ENCODE measurements around the gene DPM1.

DPM1 gene

DNA sequence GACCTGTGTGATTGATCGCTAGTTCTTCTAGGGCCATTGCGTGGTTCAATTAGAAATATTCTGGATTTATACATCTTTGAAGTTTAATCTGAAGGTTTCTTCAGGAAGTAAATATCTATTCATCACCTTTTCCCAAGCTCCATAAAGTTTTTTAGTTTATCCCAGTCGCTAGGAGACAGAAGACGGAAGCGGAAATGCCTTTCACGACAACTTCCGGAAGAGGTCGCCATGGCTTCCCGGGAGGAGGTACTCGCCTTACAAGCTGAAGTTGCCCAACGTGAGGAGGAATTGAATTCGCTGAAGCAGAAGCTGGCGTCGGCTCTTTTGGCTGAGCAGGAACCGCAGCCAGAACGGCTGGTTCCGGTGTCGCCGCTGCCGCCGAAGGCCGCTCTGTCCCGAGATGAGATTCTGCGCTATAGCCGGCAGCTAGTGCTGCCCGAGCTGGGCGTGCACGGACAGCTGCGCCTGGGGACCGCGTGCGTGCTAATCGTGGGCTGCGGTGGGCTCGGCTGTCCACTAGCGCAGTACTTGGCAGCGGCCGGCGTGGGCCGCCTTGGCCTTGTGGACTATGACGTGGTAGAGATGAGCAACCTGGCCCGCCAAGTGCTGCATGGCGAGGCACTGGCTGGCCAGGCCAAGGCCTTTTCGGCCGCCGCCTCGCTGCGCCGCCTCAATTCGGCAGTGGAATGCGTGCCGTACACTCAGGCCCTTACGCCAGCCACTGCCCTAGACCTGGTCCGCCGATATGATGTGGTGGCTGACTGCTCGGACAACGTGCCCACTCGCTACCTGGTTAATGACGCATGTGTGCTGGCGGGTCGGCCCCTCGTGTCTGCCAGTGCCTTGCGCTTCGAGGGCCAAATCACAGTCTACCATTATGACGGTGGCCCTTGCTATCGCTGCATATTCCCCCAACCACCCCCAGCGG, 547 bp upstream of the DPM1 start, which contains the start of gene MOCS3:
Gene MOCS3 (plus strand): TSS at position 204 of the 928 bp plus-strand sequence. CDS start 25 bp downstream, at position 229.
- Mint-ChIP-seq H3K4me1 (peaks cover 49% of the 10 kb centered on the region), H3K9me3 (no peaks in the 10 kb centered on the region), H3K27me3 (no peaks in the 10 kb centered on the region), H3K4me3 (peak within 1 kb of the TSS; percentile 97 to 98), H3K27ac (peak within 1 kb of the TSS; percentile 99 to 100)
- ATAC-seq (peak; percentile 86), DNase-seq (peak; percentile 69 to 82)

DNA sequence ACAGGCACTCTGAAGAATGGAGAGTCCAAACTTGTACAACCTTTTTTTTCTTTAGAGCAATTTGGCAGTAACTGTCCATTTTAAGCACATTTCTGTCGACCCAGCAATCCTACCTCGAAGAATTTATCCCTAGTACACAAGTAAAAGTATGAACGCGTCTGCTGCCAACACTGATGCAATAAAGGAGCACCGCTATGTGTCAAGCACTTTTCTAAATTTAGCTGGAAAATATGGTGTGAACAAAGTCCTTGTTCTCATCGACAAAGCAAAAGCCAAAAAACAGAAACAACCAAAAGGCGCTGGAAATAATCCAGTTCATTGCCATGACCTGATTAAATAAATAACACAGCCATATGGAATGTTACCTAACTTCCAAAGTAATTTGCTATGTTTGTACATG, 1.1 kb downstream of the DPM1 start:
- ATAC-seq: no peak
- Mint-ChIP-seq H3K27ac (peak overlapping the region; percentile 63 to 100), H3K4me3 (peak overlapping the region; percentile 97 to 98), H3K27me3 (no peaks in the 10 kb centered on the region), H3K9me3 (no peaks in the 10 kb centered on the region), H3K4me1 (peaks cover 48% of the 10 kb centered on the region)
- no peak for DNase-seq

GRCh38 chr20:50953821-50954220, 4.5 kb downstream of the DPM1 start:
- ATAC-seq (no peak), DNase-seq (no peak)
- no peaks in the 10 kb centered on the region for H3K27me3 Mint-ChIP-seq
- peaks cover 30% of the 10 kb centered on the region for H3K4me1 Mint-ChIP-seq
- no peak overlapping the region for H3K4me3 Mint-ChIP-seq
- H3K27ac Mint-ChIP-seq: no peak overlapping the region
- H3K9me3 Mint-ChIP-seq: no peaks in the 10 kb centered on the region

DNA sequence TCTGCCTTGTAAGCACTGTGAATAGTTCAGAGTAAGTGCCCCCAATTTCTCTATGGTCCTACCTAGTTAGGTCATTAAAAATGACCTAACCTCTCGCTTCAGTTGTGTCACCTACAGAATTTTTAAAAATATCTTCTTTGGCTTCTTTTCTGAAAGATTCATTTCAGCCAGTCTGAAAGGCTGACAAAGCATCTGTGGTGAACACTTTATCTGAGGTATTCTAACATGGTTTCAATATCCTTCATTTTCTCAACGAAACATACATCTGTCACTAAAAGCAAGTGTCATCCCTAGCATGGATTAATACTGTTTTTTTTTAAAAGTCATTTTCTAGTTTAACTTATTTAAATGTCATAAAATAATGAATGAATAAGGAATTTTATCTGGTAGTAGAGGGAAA, 5.1 kb downstream of the DPM1 start:
- no peaks in the 10 kb centered on the region for H3K9me3 Mint-ChIP-seq
- peaks cover 30% of the 10 kb centered on the region for H3K4me1 Mint-ChIP-seq
- ATAC-seq (no peak), DNase-seq (no peak)
- H3K27ac Mint-ChIP-seq: no peak overlapping the region
- no peak overlapping the region for H3K4me3 Mint-ChIP-seq
- no peaks in the 10 kb centered on the region for H3K27me3 Mint-ChIP-seq

DNA sequence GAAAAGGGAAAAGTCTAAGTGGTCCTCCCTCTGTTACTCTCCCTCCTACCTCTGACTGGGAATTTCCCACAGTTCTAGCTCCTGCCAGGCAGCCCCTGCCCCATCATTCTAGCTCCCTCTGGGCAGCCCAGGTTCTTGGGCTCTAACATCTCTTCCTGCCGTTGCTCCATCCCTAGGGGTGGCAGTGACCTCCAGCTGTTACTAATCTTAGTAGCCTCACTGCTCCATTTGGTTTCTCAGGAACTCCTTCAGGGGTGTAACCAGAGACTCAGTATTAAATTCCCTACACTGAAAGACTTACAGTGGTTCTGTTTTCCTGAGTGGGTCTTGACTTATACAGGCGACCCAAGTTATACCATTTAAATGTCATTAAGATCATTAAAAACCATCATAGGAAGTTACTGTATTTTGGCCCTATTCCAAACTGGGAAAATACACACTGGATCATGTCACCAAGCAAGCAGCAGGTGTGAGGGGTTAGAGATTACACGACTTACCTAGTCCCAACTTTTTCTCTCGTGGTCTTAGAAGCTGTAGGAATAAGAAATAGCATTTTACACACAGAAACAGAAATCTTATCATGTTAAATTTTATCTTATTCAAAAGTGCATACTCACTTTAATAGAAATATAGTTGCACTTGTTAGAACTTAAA, 10.1 kb downstream of the DPM1 start:
- ATAC-seq (no peak), DNase-seq (no peak)
- Mint-ChIP-seq H3K4me3 (no peak overlapping the region), H3K27me3 (no peaks in the 10 kb centered on the region), H3K4me1 (no peaks in the 10 kb centered on the region), H3K9me3 (no peaks in the 10 kb centered on the region), H3K27ac (peak overlapping the region in 1 of 2 donors; percentile 42)

DNA sequence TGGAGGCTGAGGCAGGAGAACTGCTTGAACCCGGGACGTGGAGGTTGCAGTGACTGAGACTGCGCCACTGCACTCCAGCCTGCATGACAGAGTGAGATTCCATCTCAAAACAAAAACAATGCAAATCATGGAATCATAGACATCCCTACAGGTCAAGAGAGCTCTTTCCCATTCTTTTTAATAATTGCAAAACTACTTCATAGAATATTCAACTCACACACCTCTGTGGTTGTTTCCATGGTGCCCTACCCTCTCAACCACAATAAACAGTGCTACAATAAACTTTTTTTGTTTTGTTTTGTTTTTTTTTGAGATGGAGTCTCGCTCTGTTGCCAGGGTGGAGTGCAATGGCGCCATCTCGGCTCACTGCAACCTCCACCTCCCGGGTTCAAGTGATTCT, 15.3 kb downstream of the DPM1 start:
- H3K27ac Mint-ChIP-seq: no peak overlapping the region
- DNase-seq (no peak), ATAC-seq (no peak)
- no peak overlapping the region for H3K4me3 Mint-ChIP-seq
- no peaks in the 10 kb centered on the region for H3K27me3 Mint-ChIP-seq
- no peaks in the 10 kb centered on the region for H3K9me3 Mint-ChIP-seq
- H3K4me1 Mint-ChIP-seq: no peaks in the 10 kb centered on the region

- no peak for ATAC-seq
- no peaks in the 10 kb centered on the region for H3K27me3 Mint-ChIP-seq
- no peaks in the 10 kb centered on the region for H3K9me3 Mint-ChIP-seq
- no peak for DNase-seq
- H3K27ac Mint-ChIP-seq: no peak overlapping the region
- no peak overlapping the region for H3K4me3 Mint-ChIP-seq
- peaks cover 13% of the 10 kb centered on the region for H3K4me1 Mint-ChIP-seq
Measured at GRCh38 chr20:50933589-50933988, 24.7 kb downstream of the DPM1 start.

DNA sequence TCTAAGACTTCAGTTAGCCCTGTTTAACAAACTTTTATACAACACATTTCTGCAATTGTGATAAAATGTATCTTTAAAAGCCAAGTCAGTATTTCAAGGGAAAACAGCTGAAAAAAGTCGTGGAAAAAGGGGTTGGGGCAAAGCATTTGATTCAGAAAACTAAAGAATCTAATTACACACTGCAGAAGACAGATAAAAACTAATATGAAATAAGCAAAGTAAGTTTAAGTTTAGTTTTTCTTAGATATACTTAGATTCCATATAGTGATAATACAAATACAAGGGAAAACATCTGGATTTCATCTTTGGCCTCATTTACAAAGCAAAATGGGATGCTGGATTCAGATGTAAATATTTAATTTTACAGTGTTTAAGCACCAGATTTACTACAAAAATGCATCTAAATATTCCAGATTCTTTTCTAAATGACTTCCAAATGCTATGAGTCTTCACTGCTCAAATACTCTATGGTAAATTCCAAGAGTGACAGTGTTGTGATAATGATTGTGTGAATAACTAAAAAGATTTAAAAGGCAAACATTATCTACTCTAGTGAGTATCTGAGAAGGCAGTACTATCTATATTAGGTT, 25.5 kb downstream of the DPM1 start:
- Mint-ChIP-seq H3K4me3 (no peak overlapping the region), H3K27ac (peak overlapping the region in 1 of 2 donors; percentile 58), H3K9me3 (no peaks in the 10 kb centered on the region), H3K27me3 (no peaks in the 10 kb centered on the region), H3K4me1 (peaks cover 21% of the 10 kb centered on the region)
- DNase-seq (no peak), ATAC-seq (no peak)

GRCh38 chr20:50932016-50932485, 26.3 kb downstream of the DPM1 start:
- peaks cover 28% of the 10 kb centered on the region for H3K4me1 Mint-ChIP-seq
- no peaks in the 10 kb centered on the region for H3K9me3 Mint-ChIP-seq
- ATAC-seq: no peak
- H3K4me3 Mint-ChIP-seq: peak overlapping the region; percentile 80
- no peaks in the 10 kb centered on the region for H3K27me3 Mint-ChIP-seq
- no peak for DNase-seq
- peak overlapping the region; percentile 98 to 99 for H3K27ac Mint-ChIP-seq

GRCh38 chr20:50931306-50932015, 26.9 kb downstream of the DPM1 start, which contains the start of gene ADNP:
ADNP (minus strand) TSS chr20:50931437; CDS start chr20:50903996, 27,441 bp downstream.
- Mint-ChIP-seq H3K27me3 (no peaks in the 10 kb centered on the region), H3K9me3 (no peaks in the 10 kb centered on the region), H3K4me3 (peak within 1 kb of the TSS; percentile 86 to 99), H3K27ac (peak within 1 kb of the TSS; percentile 98 to 99), H3K4me1 (peaks cover 34% of the 10 kb centered on the region)
- ATAC-seq (peak; percentile 81), DNase-seq (peak; percentile 91 to 92)

DNA sequence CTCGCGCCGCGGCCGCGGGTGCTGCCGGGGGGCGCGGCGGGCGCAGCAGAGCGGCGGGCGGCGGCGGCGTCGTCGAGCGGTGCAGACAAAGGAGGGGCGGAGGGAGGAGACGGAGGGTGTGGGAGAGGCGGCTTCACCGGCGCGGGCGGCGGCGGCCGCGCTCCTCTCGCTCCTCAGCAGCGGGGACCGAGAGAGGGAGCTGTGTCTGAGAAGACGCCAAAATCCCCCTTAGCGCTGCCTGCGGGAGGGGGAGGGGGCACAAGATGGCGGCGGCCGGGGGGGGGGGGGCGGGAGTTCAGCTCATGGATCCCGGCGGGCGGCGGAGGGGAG, 27.4 kb downstream of the DPM1 start:
- no peaks in the 10 kb centered on the region for H3K27me3 Mint-ChIP-seq
- H3K9me3 Mint-ChIP-seq: no peaks in the 10 kb centered on the region
- peak overlapping the region; percentile 98 to 99 for H3K27ac Mint-ChIP-seq
- ATAC-seq (peak; percentile 56), DNase-seq (no peak)
- peaks cover 37% of the 10 kb centered on the region for H3K4me1 Mint-ChIP-seq
- H3K4me3 Mint-ChIP-seq: peak overlapping the region; percentile 80 to 86

DNA sequence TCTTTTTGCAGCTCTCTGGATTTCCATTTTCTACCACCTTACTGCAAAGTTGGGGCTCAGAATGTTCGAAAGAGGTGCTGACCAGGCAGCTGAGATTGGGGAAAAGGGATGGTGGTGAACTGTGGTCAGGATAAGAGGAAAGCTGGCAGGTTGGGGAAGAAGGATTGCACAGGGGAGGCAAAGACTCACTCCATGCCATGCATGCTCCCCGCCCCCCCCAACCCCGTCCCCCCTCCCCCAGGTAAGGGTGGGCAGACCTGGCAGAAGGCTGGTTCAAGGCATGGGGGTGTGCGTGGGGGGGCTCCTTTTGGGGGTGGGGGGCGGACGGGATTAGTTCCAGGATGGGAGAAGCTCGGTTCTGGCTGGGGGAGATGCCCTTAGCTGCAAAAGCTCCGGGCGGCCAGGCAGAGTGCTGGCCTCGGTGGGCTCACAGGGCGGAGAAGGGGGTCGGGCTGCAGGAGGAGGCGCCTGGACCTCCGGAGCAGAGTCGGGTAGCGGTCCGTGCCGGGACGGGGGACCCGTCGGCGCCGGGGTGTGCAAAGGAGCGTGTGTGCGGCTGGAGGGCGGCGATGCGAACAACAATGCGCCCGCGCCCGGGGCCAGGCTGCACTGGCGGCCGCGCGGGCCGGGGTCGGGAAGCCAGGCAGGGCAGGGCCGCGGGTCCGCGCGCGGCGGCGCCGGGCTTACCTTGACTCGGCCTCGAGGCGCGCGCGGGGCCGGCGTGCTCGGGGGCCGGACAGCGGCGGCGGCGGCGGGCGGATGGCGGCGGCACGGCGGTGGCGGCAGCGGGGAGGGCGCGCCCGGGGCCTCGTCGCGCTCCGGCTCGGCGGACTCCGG, 28.0 kb downstream of the DPM1 start:
- ATAC-seq (peak; percentile 23), DNase-seq (peak; percentile 44 to 52)
- Mint-ChIP-seq H3K4me1 (peaks cover 43% of the 10 kb centered on the region), H3K9me3 (no peaks in the 10 kb centered on the region), H3K4me3 (peak overlapping the region; percentile 85 to 99), H3K27me3 (no peaks in the 10 kb centered on the region), H3K27ac (peak overlapping the region; percentile 97 to 98)

DNA sequence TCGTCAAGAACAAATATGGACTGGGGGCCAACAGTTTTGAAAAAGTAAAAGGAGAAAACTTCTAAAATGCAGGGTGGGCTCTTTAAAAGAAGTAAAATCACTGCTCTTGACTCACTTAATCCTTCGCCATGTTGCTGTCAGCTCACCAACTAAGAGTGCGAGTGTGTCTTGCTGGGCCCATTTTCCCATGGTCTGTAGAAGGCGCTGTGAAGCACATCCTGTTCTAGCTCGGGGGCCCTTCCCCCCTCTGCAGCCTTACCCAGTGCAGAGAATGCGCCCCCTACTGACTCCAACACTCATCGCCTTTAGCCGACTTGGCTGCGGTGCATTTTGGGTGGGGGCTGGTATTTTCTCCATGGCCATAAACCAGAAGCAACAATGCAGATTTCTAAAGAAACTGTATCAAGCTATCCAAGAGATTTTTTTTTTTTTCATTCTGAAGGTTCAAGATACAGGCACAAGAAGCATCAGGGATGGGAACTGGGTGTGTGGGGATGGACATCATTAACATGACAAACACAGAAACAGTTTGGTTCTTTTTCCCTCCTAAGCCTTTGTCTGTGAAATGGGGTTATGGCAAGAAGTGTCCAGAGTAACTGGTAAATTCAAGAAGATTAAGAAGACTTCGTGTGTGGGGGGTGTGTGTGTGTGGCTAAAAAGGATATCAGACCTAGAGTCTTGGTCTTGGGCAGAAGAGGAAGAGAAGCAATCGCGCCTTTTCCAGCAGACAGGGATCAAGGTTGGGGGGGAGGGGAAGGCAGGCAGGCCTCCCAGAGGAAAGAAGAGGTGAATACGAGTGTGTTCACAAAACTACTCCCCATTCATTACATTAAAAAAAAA, 28.8 kb downstream of the DPM1 start:
- Mint-ChIP-seq H3K9me3 (no peaks in the 10 kb centered on the region), H3K4me1 (peaks cover 49% of the 10 kb centered on the region), H3K27me3 (no peaks in the 10 kb centered on the region), H3K27ac (peak overlapping the region; percentile 93 to 97), H3K4me3 (peak overlapping the region; percentile 85 to 99)
- peak; percentile 79 for ATAC-seq
- DNase-seq: peak; percentile 92 to 95

DNA sequence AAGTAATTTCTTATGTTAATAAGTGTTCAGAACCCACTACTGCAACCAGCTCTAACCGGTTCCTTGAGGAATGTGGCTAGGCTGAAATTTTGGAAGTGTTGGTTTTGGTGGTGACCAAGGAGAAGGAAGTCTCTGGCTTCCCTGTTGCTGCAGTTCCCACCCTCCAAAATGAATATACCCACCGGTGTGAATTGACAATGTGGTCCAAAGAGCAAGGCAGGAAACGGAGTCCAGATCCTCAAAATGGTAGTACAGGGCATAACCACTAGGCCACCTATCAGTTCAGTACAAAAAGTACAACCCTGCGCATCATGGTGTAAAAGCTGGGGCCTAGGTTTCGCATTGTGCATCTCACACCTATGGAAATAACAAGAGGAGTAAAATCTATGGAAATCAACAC, 29.9 kb downstream of the DPM1 start:
- Mint-ChIP-seq H3K27me3 (no peaks in the 10 kb centered on the region), H3K4me1 (peaks cover 56% of the 10 kb centered on the region), H3K4me3 (peak overlapping the region; percentile 85 to 99), H3K9me3 (no peaks in the 10 kb centered on the region), H3K27ac (no peak overlapping the region)
- DNase-seq: no peak
- ATAC-seq: no peak
